HL-60/S4 treated with phorbol 12-myristate 13-acetate at 8.2 ng/mL for 4 days and 3 days (cell line): ENCODE measurements around the gene FZD4.
"Not testable (repeated sequence)": the region's sequence is repeated elsewhere in the genome, so short reads cannot be mapped to it uniquely, and the experiment has no call there.

Experiments
- in situ Hi-C: fragments of 300-500 bp; cut with MboI; formaldehyde crosslinking; loops from 2 replicates; pipeline ENCODE4 v1.15.0; 2022; ENCODE audit warnings: low sequenced_read_pairs

FZD4 gene

GRCh38 chr11:86977441-86978050 is 22.4 kb upstream of the FZD4 start:
- in situ Hi-C loops, result no loop called here

DNA sequence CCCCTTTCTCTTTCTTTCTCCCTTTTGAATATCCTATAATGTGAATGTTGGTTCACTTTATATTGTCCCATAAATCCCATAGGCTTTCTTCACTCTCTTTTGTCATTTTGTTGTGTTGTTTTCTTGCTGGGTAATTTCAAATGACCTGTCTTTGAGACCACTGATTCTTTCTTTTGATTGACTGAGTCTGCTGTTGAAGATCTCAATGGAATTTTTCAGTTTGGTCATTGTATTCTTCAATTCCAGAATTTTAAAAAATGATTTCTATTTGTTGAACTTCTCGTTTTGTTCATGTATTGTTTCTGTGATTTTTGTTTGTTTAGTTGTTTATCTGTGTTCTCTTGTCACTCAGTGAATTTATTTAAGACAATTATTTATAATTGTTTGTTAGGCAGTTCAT is 17.5 kb upstream of the FZD4 start:
- in situ Hi-C loops, result no loop called here

DNA sequence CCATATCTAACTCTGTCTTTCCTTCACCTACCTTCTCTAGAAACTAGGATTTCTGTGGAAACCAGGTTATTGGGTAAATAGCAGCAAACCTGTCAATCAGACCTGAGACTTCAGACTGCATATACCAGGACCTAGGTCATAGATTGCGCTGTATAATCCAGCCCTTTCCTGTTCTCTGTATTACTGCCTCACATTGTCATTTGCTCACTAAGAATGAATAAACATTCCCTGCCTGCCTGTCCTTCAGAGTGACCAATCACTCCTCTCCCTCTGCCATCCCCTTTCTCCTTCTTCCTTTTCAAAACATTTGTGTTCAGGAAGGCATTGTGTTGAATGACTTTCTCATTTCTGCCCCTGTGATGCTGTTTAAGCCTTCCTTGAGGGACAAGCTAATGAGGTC is 14.1 kb upstream of the FZD4 start:
- in situ Hi-C loops, result no loop called here

GRCh38 chr11:86967601-86968000 is 12.4 kb upstream of the FZD4 start:
- in situ Hi-C loops, result not testable (repeated sequence)

DNA sequence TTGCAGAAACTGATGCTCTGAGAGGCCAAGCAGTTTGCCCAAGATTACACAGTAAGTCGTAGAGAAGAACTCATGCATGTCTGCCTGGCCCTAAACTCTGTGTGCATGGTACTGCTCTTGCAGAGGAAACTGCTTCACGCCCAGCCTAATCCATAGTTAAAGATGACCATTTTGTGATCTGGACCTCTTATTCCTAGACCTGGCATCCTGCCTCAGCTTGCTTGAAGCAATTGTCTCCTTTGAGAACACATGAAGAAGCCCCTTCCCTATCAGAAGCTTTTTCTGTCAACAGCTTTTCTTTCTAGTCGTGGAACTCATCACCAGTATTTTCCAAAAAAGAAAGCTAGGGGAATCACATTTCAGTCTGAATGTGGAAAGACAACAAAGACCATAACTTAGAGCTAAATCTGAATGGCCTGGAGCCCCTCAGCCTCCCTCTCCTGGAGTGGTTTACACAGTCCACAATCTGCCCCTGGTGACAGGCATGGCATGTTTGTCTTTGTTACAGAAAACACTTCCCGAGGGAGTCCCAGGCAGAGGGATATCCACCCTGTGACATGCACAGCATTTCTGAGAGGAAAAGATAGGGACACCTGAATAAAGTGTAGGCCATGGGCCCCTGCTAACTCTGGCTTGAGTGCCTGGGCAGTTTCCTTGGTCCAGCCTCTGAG is 2.9 kb upstream of the FZD4 start:
- in situ Hi-C loops, result no loop called here

- in situ Hi-C loops, result no loop called here
Measured at GRCh38 chr11:86956905-86957195, 1.7 kb upstream of the FZD4 start.

DNA sequence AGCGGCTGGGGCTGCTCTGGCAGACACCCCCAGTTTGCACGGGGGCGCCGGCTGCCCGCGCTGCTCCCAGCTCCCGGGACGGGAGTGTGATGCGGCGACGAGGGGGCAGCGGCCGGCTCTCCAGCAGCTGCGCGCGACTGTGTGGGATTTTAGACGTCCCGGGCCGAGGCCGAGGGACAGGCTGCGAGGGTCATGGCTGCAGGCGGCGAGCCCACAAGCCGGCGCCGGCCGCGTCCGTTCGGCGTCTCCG is 159 bp downstream of the FZD4 start:
- in situ Hi-C loops, result no loop called here

DNA sequence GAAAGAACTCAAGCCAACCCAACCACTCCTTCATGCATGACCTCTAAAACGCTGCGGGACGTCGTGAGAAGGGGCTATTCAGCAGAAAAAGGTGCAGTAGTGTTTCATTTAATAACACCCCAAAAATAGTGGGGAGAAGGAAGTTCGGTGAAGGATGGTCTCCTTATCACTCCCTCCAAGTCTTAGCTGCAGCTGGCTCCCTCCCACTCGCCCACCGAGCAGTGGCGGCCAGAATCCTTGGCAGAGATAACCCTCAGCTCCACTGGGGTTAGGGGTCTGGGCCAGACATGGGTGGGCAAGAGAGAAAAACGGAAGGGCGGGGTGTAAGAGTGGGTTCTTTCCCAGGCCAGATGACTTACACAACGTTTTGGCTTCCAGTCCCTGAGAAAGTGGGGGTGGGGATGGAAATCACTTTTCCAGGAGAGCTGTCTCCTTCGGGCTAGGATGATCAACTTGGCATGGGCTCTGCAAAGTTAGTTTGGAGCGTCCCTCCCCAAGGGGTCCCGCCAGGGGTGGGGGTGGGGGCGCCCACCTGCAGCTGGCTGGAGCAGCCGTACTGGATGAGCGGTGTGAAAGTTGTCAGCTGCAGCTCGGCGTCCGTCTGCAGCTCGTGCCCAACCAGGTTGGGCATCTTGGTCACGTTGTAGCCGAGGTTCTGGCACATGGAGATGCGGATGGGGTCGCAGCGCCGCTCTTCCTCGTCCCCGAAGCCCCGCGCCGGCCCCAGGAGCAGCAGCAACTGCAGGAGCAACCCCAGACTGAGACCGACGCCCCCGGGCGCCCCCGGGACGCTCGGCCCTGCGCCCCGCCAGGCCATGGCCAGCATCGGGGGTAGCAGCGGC is 705 bp downstream of the FZD4 start:
- in situ Hi-C loops, result no loop called here

DNA sequence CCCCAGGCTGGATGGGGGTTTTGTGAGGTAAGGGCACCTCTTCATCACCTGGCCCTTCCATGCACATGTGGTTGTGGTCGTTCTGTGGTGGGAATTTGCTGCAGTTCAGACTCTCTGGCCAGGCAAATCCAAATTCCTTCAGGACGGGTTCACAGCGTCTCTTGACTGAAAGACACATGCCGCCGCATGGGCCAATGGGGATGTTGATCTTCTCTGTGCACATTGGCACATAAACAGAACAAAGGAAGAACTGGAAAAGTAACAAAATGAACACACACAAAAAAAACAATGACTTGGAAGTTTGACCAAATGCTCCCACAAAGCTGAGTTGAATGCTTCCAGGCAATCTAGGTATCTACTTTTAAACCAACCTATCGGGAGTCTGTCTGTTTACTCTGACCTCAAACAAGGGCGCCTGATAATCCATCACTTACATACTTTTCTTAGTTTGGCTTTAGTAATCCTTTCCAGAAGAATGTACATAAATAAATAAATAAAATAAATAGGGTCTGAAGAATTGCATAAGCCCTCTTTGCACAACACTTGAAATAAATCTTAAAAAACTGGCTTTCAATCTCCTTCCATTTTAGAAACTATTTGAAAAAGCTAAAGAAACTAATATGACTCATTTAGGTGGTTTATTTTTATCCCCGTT is 2.8 kb downstream of the FZD4 start:
- in situ Hi-C loops, result no loop called here

DNA sequence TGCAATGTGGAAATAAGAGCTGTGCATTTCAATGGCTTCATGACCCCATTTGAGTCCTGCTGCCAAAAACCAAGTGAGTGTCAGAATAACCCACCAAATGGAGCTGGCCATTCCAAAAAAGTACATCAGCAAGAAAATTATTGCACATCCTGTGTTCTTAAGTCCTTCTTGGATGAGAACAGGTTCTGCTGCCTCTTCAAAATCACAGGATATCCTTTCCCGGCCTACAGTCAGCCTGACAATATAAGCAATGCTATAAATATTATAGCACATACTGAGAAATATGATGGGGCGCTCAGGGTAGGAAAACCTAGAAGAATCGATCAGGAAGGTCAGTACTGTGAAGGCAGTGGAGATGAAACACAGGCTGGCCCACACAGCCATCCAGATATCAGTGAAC is 3.5 kb downstream of the FZD4 start:
- in situ Hi-C loops, result no loop called here

DNA sequence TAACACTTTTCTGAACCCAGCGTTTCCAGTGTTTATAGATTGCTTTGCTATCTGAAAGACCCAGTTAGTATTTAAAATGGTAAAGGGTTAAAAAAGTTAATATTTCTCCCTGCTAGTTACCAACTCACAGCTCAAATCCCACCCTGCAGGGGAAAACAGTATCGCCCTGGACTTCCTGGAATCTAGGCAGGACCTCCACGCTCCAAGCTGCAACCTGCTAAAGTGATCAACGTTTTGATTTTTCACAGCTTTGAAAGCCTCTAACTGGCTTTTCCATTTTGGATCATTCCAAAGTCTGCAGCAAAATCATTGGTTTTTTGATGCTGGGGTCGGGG is 4.6 kb downstream of the FZD4 start:
- in situ Hi-C loops, result no loop called here

DNA sequence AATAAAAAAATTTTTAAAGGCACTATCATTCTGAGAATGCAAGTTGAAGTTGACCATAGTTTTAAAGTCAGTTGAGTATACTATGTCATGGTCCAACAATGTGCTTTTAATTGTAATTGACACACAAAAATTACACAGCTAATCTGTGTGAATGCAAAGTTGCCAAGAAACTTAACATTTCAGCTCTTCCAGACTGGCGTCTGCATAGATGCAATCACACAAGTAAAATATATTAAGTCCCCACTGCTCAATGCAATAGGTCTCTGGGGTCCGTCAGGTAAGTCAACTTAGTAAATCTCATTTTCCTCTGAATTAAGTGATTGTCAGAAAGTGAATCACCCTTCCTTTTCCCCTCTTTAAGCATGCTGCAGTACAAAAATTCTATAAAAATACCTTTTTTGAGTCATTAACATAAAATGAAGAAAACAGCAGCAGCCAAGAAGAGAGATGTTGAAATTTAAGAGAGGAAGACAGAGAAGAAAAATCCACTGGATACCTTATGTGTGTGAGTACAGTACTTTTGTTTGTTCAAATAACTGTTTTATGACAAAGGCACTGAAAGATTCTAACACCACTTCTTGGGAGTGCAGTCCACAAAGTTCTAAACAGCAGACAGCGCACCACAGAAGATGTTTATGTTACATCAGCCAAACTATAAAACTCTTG is 5.1 kb downstream of the FZD4 start:
- in situ Hi-C loops, result loop anchor here (25.0 kb wide), 1 partner anchor 337 kb away; no protein-coding TSS in a partner anchor

DNA sequence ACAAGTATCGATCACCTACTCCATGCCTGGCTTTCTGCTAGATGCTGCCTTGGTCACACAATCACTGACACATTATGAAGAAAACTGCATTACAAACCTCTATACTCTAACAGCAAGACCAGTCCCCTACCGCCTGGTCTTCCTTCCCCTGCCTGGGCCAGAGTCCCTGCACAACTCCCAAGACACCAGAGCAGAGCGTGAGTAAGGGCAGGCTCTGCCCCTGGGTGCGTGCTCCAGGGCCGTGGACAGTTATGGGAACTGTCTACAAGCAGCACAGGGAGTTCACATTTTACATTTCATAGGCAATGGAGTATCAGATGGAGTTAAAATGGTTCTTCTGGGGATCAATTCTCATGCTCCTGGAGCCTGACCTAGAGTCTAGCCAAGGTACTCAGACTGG is 6.5 kb downstream of the FZD4 start:
- in situ Hi-C loops, result loop anchor here (25.0 kb wide), 1 partner anchor 339 kb away; no protein-coding TSS in a partner anchor

DNA sequence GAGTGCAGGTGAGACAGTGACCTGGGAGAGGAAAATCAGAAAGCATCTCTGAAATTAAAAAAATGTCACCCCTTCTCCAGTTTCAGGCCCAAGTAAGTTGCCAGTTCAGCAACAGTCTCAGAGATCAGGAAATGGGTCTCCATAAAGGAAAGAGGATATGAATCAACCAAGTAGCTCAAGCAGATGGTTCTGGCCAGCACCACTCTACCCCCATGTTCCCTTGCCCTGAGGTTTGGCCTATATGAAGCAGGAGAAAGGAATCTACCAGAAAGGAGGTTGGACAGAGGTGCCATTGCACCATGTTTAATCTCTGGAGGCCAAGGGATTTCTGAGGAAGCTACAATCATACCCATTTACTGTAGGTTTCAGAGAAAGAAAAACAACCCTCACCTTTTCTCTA is 7.7 kb downstream of the FZD4 start:
- in situ Hi-C loops, result loop anchor here (25.0 kb wide), 1 partner anchor 340 kb away; no protein-coding TSS in a partner anchor

- in situ Hi-C loops, result loop anchor here (25.0 kb wide), 1 partner anchor 344 kb away; no protein-coding TSS in a partner anchor
Measured at GRCh38 chr11:86943505-86943904, 11.7 kb downstream of the FZD4 start.

GRCh38 chr11:86941871-86942599 is 13.2 kb downstream of the FZD4 start:
- in situ Hi-C loops, result loop anchor here (25.0 kb wide), 1 partner anchor 345 kb away; no protein-coding TSS in a partner anchor

- in situ Hi-C loops, result loop anchor here (25.0 kb wide), 1 partner anchor 346 kb away; no protein-coding TSS in a partner anchor
Measured at GRCh38 chr11:86941077-86941870, 13.9 kb downstream of the FZD4 start.

- in situ Hi-C loops, result loop anchor here (25.0 kb wide), 1 partner anchor 347 kb away; no protein-coding TSS in a partner anchor
Measured at GRCh38 chr11:86940122-86940777, 14.9 kb downstream of the FZD4 start.
